ENCODE results near the gene CFAP74.

Gene CFAP74

DNA sequence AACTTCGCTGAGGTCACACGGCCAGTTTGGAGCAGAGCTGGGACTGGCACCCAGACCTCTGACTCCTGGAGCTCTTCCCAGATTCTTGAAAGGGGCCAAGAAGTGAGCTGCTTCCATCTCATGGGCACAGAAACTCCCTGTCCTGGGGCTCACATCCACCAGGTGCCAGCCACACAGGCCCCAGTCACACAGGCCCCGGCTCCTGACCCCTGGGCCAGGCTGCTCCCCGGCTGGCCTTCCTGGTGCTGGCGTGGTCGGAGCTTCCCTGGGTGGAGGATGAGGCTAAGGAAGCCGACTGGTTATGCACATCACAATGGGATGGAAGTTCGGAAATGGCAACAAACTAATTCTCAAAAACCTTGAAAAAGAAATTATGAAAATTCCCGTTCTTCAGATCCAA lies 12.5 kb upstream of the CFAP74 start:
- TF ChIP-seq, protein P1, sequence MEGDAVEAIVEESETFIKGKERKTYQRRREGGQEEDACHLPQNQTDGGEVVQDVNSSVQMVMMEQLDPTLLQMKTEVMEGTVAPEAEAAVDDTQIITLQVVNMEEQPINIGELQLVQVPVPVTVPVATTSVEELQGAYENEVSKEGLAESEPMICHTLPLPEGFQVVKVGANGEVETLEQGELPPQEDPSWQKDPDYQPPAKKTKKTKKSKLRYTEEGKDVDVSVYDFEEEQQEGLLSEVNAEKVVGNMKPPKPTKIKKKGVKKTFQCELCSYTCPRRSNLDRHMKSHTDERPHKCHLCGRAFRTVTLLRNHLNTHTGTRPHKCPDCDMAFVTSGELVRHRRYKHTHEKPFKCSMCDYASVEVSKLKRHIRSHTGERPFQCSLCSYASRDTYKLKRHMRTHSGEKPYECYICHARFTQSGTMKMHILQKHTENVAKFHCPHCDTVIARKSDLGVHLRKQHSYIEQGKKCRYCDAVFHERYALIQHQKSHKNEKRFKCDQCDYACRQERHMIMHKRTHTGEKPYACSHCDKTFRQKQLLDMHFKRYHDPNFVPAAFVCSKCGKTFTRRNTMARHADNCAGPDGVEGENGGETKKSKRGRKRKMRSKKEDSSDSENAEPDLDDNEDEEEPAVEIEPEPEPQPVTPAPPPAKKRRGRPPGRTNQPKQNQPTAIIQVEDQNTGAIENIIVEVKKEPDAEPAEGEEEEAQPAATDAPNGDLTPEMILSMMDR (IDR thresholded peaks at IDR 0.05; ENCODE audit: low read depth, low read length) = no peak
- H3K4me3 ChIP-seq (ENCODE audit: low read depth, low read length) = no peak overlapping the region

DNA sequence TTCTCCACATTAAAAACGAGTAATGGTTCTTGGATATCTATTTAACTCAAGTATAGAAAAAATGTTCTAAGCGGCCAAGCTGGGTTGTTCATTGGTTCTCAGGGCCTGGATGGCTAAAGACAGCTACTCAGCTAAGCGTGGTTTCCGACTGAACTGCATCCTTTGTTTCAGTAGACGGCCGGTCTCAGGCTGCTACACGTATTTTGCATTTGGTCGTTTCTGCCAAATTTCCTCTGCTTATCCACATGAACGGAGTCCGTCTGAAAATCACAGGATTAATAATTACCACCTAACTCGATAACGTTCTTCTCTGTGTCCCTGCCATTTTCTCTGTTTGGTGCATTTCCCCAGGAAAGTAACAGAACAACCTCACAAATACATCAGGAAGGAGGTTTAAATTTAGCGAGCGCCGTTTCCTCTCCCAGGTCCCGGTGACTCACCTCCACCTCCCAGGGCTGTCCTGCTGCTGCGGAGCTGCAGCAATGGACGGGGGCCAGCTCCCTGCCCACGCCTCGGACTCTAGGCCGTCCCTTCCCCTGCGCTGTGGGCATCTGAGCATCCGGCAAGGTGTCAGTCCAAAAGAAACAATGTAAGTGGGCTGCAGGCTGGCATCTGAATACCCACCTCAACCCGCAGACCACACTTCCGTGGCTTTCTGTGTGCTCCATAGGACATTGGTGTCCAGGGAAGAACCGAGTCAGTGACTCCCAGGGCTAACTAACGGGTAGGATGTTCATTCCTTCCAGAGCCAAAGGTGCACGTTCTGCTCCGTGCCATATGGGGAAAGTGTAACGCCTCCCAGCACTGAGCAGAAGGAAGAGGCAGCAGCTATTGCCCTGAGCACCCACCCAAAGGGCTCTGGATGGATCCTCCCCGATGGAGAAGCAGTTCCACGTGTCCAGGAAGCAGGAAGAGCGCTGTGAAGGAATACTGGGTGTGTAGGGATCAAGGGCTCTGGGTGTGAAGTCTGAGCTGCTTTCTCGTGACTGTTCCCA lies 11.5 kb upstream of the CFAP74 start:
- TF ChIP-seq, protein P1 (IDR thresholded peaks at IDR 0.05; ENCODE audit: low read depth, low read length) = no peak
- no peak overlapping the region for H3K4me3 ChIP-seq (ENCODE audit: low read depth, low read length)

DNA sequence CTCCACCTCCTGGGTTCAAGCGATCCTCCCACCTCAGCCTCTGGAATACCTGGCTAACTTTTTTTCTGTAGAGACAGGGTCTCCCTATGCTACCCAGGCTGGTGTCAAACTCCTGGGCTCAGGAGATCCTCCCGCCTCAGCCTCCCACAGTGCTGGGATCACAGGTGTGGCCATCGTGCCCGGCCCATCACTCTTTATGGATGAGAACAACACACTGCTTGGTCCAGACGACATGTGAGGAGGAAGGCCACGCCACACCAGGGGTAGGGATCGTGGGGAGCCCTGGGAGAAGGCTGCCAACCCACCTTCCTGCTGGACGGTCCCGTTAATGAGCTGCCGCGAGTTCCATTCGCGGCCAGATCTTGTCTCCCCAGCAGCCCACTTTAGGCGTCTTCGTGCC lies 10.6 kb upstream of the CFAP74 start:
- TF ChIP-seq, protein P1 (IDR thresholded peaks at IDR 0.05; ENCODE audit: low read depth, low read length) = no peak
- no peak overlapping the region for H3K4me3 ChIP-seq (ENCODE audit: low read depth, low read length)

DNA sequence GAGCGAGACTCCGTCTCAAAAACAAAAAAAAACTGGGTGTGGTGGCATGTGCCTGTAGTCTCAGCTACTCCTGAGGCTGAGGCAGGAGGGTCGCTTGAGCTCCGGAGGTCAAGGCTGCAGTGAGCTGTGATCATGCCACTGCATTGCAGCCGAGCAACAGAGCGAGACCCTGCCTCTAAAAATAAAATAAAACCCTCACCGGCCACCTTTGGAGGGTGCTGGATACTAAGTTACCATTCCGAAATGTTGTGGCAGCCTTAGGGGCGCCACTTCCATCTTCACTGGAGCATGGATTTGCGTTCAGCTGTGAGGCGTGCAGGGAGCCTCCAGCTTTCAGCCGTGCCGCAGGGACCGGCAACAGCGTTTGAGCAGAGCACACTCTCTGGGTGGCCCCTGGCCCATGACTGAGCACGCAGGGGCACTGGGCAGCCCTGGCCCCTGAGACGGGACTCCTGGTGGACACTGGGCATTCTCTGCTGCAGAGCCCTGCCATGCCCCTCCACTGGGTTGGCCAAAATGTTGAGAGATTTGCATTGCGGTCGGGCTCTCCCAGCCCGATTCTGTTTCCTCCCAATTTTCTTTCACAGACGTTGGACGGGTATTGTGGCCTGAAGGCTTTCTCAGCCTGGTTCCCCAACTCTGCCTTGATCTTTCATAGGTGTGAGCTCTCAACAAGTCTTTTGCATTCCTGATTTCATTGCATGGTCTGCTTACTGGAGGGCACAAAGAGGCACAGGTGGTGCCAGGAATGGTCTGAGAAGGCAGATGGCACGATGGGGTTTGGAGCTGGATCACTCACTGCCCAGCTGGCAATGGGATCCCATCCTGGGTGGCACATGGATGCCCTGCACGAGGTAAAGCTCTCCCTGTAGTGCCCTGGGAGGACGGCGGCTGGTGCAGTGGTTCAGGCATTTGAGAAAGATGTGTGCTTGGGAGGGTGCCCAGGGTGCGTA lies 5.8 kb upstream of the CFAP74 start:
- H3K4me3 ChIP-seq (ENCODE audit: low read depth, low read length) = no peak overlapping the region
- TF ChIP-seq, protein P1 (IDR thresholded peaks at IDR 0.05; ENCODE audit: low read depth, low read length) = no peak

DNA sequence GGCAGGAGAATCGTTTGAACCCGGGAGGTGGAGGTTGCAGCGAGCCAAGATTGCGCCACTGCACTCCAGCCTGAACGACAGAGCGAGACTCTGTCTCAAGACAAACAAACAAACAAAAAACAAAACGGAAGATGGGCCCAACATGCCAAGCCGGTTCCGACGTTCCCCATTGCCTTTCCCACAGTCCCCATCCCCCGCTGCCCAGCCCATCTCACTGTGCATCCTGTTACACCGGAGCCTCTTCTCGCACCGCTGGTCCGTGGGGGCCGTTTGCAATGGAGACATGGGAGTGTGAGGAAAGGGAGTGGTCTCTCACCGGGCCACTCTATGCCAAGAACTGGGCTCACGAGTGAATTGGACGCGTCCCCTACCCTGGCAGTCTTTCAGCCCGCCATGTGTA lies 1.3 kb upstream of the CFAP74 start:
- TF ChIP-seq, protein P1 (IDR thresholded peaks at IDR 0.05; ENCODE audit: low read depth, low read length) = no peak
- H3K4me3 ChIP-seq (ENCODE audit: low read depth, low read length) = no peak overlapping the region

DNA sequence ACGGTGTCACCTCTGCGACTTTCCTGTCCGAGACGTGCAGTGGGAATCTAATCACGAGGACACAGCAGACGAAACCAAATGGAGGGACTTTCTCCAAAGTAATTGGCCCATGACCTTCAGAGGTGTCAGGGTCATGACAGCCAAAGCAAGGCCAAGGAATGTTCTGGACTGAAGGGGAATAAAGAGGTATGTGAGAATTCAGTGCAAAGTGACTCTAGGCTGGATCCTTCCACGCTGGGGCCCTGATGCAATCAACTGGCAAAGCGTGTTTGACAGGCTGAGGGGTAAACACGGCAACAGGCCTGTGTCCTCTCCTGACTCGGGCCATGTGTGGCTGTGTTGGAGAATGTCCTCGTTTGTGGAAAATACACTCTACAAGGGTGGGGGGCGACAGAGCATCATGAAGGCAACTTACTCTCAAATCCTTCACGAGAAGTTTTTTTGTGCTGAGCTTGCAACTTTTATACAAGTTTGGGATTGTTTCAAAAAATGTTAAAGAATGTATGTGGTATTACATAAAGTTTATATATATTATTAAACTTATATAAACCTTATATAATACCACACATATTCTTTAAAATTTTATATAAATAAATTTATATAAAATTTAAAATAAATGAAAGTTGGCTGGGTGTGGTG lies 1.7 kb downstream of the CFAP74 start:
- H3K4me3 ChIP-seq (ENCODE audit: low read depth, low read length) = no peak overlapping the region
- TF ChIP-seq, protein P1 (IDR thresholded peaks at IDR 0.05; ENCODE audit: low read depth, low read length) = no peak

All from WI38 (cell line).